ENCODE results near the gene RAB40C.

RAB40C gene

DNA sequence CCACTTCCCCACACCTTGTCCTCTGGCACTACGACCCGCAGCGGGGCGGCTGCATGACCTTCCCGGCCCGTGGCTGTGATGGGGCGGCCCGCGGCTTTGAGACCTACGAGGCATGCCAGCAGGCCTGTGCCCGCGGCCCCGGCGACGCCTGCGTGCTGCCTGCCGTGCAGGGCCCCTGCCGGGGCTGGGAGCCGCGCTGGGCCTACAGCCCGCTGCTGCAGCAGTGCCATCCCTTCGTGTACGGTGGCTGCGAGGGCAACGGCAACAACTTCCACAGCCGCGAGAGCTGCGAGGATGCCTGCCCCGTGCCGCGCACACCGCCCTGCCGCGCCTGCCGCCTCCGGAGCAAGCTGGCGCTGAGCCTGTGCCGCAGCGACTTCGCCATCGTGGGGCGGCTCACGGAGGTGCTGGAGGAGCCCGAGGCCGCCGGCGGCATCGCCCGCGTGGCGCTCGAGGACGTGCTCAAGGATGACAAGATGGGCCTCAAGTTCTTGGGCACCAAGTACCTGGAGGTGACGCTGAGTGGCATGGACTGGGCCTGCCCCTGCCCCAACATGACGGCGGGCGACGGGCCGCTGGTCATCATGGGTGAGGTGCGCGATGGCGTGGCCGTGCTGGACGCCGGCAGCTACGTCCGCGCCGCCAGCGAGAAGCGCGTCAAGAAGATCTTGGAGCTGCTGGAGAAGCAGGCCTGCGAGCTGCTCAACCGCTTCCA, 43.6 kb downstream of the RAB40C start:
- DNase-seq: no peak

DNA sequence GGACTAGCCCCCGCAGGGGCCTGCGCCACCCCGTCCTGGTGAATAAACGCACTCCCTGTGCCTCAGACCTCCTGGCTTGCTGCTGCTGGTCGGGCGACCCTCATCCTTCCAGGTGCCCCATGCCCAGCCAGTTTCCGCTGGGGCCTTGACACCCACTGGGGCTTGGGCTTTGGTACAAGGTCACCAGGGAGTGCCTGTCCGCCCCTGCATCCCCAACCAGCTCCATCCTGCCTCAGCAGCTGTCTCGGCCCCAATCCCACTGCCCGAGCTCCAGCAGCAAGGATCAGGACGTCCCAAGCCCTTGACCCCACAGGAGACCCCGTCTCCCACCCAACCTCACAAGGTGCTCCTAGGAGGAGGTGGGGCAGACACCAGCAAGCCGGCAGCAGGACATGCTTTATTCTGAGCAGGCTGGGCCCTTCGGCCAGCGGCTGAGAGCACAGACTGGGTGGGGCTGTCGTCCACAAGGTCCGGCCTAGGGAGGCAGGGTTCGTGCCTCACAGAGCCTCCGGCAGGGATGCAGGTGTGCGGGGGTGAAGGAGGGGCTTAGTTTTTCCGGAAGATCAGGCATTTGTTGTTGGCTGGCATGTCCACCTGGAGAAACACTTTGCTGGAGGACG, 44.3 kb downstream of the RAB40C start:
- DNase-seq: no peak

DNA sequence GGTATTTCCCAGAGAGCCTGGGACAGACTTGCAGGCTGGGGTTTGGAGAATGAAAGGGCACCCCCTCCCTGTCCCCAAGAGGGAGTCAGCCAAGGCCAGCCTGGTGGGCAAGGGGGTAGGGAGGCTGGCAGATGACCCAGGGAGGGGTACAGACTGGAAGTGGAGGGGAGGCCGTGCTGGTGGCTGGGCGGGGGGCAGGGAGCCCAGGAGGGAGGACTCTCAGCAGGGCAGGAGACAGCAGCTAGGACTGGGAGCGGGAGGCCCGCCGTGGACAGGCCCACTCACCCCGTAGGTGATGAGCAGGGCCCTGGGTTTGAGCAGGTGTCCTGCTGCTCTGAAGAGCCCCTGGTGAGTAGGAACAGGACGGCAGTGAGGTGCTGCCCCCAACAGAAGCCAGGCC, 45.1 kb downstream of the RAB40C start:
- no peak for DNase-seq

DNA sequence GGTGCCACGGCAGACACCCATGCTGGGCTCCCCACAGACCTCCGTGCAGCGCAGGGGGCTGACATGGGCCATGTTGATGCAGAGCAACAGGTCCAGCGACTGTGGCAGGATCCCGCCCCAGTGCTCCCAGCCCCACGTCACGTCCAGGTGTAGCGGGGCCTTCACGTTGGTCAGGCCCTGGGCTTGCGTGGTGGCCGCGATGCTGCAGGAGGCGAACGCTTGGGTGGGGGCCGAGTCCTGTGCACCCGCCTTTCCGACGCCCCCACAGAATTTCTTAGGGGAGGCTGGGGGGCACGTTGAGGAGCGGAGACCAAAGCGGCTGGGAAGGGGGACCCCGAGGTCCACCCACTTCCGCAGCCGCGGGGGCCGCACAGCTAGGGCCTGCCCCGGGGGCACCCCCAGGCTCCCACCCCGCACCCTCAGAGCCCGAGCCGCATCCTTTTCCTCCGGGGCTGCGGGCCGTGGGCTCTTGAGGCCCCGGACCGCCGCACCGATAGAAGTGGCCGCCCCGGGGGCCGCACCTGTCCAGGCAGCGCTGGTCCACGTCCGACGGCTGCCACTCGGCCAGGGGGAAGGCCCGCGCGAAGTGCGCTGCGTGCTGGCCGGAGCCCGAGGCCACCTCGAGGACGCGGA, 45.8 kb downstream of the RAB40C start:
- no peak for DNase-seq

DNA sequence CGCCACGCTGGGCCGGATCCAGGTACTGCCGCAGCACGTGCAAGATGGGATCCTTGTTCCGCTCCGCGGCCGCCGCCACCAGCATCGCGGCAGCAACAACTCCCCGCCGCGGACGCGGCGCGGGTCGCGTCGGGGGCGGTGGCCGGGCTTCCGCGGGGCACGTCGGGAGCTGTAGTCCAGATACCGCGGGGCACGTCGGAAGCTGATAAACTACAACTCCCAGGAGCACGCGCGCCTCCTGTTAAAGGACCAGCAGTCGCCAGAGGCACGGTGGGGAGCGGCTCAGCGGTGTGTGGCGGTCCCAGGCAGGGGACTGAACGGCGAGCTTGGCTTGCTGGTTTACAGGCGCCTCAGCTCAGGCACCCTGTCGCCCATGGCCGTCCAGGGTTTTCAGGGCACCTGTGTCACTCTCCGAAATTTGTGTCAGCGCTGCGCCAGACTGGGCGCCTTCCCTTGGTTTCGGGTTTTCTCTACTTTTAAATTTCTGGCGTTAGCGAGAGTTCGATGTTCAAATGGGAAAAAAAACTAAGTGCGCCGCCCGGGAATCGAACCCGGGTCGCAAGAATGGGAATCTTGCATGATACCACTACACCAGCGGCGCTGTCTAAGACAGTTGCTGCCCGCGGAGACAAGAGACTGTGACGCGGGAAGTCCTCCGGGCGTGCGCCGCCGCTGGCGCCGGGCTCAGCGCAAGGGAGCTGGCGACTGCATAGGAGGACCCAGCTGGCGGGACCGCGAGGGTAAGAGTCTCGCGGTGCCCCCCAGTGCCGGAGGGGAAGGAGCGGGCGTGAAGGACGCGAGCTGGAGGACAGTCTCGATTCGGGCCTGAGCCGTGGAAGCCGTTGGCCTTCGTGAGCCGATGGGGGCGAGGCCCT, 46.6 kb downstream of the RAB40C start, which contains the start of gene METTL26:
Gene METTL26 (minus strand): TSS at position 100 of the 875 bp plus-strand sequence. CDS start 15 bp downstream, at position 85.
- peak; percentile 83 for DNase-seq

GRCh38 chr16:637081-638018, 47.5 kb downstream of the RAB40C start:
- peak; percentile 85 for DNase-seq

DNA sequence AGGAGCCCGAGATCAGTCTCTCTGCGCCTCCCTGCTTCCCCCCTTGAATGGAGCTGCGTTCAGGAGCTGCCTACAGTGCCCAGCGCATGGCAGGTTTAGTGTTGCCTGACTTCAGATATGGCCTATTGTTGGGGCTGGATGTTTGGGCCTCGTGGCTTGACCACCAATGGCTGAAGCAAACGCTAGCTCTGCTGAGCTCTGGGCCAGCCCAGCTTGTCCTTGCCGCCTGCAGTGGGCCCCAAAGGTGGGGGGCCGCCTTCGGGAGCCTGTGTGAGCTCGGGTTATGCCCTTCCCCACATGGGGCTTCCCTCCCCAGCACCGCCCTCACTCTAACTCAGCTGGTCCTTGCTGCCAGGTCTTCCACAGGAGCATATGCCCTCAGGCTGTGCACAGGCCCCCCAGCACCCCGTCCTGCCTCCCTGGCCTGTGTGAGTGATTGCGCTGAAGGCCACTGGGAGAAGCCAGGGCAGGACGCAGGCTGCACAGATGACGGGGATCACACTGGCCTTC, 48.2 kb downstream of the RAB40C start:
- no peak for DNase-seq

GRCh38 chr16:638836-639235, 49.0 kb downstream of the RAB40C start:
- no peak for DNase-seq

DNA sequence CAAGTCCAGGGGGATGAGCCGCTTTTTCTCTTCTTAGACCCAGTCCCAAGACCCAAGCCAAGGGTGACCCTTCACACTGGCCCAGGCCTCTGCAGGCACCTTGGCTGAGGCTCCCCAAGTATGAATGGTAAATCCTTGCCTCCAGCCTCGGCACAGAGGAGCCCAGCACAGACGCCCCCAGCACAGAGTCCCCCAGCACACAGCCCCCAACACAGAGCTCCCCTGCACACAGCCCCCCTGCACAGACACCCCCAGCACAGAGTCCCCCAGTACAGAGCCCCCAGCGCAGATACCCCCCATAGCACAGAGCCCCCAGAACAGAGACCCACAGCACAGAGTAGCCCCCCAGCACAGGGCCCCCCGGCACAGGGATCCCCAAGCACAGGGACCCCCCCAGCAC, 50.7 kb downstream of the RAB40C start:
- DNase-seq: no peak

DNA sequence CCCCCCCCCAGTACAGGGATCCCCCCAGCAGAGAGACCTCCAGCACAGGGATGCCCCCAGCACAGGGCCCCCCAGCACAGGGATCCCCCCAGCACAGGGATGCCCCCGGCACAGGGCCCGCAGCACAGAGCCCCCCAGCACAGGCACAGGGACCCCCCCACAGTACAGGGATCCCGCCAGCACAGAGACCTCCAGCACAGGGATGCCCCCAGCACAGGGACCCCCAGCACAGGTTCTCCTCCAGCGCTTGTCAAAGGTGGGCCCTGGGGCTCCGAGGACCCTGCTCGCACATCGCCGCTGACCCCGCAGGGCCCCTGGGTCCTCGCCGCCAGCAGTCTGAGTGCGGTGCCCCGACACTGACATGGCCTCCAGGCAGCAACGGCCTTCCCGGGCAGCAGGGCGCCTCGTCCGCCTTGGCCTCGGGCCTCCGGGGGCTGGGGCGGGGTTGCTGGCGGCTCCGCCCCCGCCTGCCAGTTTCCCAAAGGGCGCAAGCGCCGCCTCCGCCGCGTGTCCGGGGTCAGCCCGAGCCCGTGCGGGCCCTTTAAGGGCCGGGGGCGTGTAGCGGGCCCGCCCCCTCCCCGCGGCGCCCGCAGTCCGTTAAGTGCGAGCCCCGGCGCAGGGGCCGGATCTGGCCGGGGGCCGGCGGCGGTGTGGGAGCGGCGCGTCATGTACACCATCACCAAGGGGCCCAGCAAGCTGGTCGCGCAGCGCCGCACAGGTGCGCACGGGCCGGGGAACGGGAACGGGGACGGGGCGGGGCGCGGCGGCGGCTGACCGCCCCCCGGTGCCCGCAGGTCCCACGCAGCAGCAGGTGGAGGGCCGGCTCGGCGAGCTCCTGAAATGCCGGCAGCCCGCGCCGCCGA, 51.7 kb downstream of the RAB40C start, which contains the start of gene MCRIP2:
Gene MCRIP2 (plus strand): TSS at position 503 of the 863 bp plus-strand sequence. CDS start 164 bp downstream, at position 667.
- peak; percentile 45 for DNase-seq

DNA sequence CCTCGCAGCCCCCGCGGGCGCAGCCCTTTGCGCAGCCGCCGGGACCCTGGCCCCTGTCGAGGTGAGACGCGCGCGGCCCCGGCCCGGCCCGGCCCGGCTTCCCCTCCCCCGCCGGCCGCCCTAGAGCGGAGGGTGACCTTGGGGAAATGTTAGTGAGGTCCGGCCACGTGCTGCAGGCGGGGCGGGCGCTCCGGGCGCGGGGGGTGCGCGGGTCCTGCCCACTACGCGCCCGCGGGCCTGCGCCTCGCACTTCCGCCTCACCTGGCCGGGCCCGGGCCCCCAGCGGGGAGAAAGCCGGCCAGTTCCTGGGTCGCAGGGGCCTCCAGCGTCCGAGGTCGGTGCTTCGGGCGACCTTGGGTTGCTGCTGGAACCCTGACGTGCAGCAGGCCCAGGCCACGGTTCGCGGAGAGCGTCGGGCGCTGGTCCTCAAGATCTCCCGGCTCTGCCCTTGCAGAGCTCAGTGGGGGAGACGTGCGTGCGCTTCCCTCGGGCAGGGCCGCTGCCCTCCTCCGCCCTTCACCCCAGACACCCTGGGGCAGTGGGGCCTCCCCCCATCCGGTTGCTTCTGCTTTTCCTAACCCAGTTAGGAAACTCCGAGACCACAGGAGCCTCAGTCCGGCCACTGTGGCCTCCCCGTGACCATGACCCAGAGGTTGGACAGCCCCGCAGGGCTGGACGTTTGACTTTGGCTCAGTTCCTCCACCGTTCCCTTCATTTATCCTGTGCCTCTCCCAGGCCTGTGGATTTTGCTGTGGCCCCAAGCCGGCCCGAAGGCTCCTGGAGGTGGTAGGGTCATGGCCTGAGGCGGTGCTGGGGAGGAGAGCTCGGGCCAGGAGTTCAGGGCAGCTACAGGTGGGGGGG, 52.6 kb downstream of the RAB40C start:
- DNase-seq: no peak

- no peak for DNase-seq
Measured at GRCh38 chr16:643050-643368, 53.1 kb downstream of the RAB40C start.

DNA sequence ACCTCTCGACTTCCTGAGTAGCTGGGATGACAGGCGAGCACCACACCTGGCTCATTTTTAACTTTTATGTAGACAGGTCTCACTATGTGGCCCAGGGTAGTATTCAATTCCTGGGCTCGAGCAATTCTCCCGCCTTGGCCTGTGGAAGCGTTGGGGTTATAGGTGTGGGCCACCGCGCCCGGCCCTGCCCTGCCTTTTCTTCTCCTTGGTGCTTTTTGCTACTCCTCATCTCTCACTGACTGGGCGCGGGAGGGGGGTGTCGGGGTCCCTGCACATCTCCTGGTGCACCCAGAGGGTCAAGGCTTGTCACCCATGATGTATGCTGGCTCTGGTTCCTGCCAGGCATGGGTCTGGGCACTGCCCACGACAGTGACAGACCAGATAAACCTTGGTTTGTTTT, 54.7 kb downstream of the RAB40C start:
- no peak for DNase-seq

- no peak for DNase-seq
Measured at GRCh38 chr16:645852-646678, 56.2 kb downstream of the RAB40C start.

- no peak for DNase-seq
Measured at GRCh38 chr16:646679-647172, 56.9 kb downstream of the RAB40C start.

DNA sequence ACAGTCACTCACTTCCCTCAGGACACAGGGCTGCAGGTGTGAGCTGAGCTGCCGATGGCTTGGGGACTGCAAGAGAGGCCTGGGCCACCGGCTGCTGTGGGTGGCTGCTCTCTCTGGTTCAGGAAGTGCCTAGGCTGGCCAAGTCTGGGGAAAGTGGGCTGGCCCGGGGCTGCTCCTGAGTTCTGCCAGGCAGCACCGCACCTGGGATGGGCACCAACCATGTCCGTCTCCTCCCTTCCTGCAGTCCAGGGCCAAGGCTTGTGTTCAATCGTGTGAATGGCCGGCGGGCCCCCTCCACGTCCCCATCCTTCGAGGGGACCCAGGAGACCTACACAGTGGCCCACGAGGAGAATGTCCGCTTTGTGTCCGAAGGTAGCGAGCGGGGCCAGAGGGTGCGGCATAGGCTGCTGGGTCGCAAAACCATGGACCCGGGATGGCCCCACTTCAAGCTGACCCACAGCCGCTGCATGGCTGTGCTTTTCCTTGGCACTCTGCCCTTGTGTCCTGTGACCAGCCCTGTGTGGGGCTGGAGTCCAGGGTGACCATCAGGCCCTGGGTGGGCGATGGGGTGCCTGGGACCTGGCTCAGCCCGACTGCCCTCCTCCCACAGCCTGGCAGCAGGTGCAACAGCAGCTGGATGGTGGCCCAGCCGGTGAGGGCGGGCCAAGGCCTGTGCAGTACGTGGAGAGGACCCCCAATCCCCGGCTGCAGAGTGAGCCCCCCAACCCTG, 57.5 kb downstream of the RAB40C start:
- DNase-seq: no peak

- DNase-seq: no peak
Measured at GRCh38 chr16:648071-648780, 58.4 kb downstream of the RAB40C start.

Data from activated gamma-delta T cell (primary cell).